Measurements from ENCODE around the gene AKAP6.

AKAP6 gene

GRCh38 chr14:32481707-32482106 lies 152.6 kb downstream of the AKAP6 start:
- no peak for DNase-seq (ENCODE audit: low read depth)

- DNase-seq (ENCODE audit: low read depth) = no peak
Observed at GRCh38 chr14:32491416-32492016, 162.4 kb downstream of the AKAP6 start.

- DNase-seq (ENCODE audit: low read depth) = no peak
Observed at GRCh38 chr14:32492457-32492856, 163.4 kb downstream of the AKAP6 start.

GRCh38 chr14:32494609-32495434 lies 165.7 kb downstream of the AKAP6 start:
- DNase-seq (ENCODE audit: low read depth) = no peak

GRCh38 chr14:32495435-32495734 lies 166.3 kb downstream of the AKAP6 start:
- no peak for DNase-seq (ENCODE audit: low read depth)

GRCh38 chr14:32497248-32497647 lies 168.2 kb downstream of the AKAP6 start:
- no peak for DNase-seq (ENCODE audit: low read depth)

- peak; percentile 81 for DNase-seq (ENCODE audit: low read depth)
Observed at GRCh38 chr14:32507029-32507984, 178.2 kb downstream of the AKAP6 start.

GRCh38 chr14:32508281-32508680 lies 179.2 kb downstream of the AKAP6 start:
- DNase-seq (ENCODE audit: low read depth) = no peak

GRCh38 chr14:32509632-32510187 lies 180.6 kb downstream of the AKAP6 start:
- DNase-seq (ENCODE audit: low read depth) = peak; percentile 96

- no peak for DNase-seq (ENCODE audit: low read depth)
Observed at GRCh38 chr14:32510815-32511214, 181.7 kb downstream of the AKAP6 start.

GRCh38 chr14:32512348-32512747 lies 183.2 kb downstream of the AKAP6 start:
- DNase-seq (ENCODE audit: low read depth) = no peak

GRCh38 chr14:32512813-32513212 lies 183.7 kb downstream of the AKAP6 start:
- no peak for DNase-seq (ENCODE audit: low read depth)

GRCh38 chr14:32513571-32514009 lies 184.5 kb downstream of the AKAP6 start:
- DNase-seq (ENCODE audit: low read depth) = no peak

GRCh38 chr14:32514236-32514635 lies 185.1 kb downstream of the AKAP6 start:
- DNase-seq (ENCODE audit: low read depth) = no peak

GRCh38 chr14:32514681-32515080 lies 185.6 kb downstream of the AKAP6 start:
- no peak for DNase-seq (ENCODE audit: low read depth)

- DNase-seq (ENCODE audit: low read depth) = no peak
Observed at GRCh38 chr14:32524609-32525375, 195.7 kb downstream of the AKAP6 start.

GRCh38 chr14:32525591-32525990 lies 196.5 kb downstream of the AKAP6 start:
- DNase-seq (ENCODE audit: low read depth) = no peak

- DNase-seq (ENCODE audit: low read depth) = no peak
Observed at GRCh38 chr14:32530800-32531199, 201.7 kb downstream of the AKAP6 start.

- DNase-seq (ENCODE audit: low read depth) = no peak
Observed at GRCh38 chr14:32531942-32532515, 202.9 kb downstream of the AKAP6 start.

- no peak for DNase-seq (ENCODE audit: low read depth)
Observed at GRCh38 chr14:32534145-32534544, 205.0 kb downstream of the AKAP6 start.

GRCh38 chr14:32536175-32536574 lies 207.1 kb downstream of the AKAP6 start:
- DNase-seq (ENCODE audit: low read depth) = no peak

All from HS-27A (cell line).